Keratinocyte (primary cell): ENCODE measurements around the gene ZNF554. TPM values are rescaled to one million over a fixed set of nuclear protein-coding genes. Genes with fewer than 3 reads are reported as not detected.

Source experiments
- DNase-seq: peaks from one replicate; pipeline ENCODE4 v3.0.0-alpha.2; 2011; ENCODE audit warnings: low read depth, missing footprints, low spot score
- FAIRE-seq: peaks from 2 replicates; lab custom pipeline; 2011; peaks lifted over from hg19 to GRCh38; lab: Jason Lieb, UNC
- H2AFZ ChIP-seq: 2 replicates; pipeline ENCODE4 v1.6.0; 2012; ENCODE audit warnings: low read length, control low read depth, inconsistent platforms; ENCODE audit not compliant: control insufficient read depth
- H3K27ac ChIP-seq: 2 replicates; pipeline ENCODE4 v1.5.1; 2011; ENCODE audit warnings: low read length; ENCODE audit not compliant: control insufficient read depth, insufficient read depth
- H3K27me3 ChIP-seq: 3 replicates; pipeline ENCODE4 v1.6.0; 2011; ENCODE audit warnings: low read length; ENCODE audit not compliant: control insufficient read depth, insufficient read depth; ENCODE audit errors: extremely low read depth
- H3K36me3 ChIP-seq, 2 experiments: 2 replicates in 1 of 2; 3 replicates in 1 of 2; pipeline ENCODE4 v1.5.1; 2011; ENCODE audit warnings: low read length in 2 of 2, mild to moderate bottlenecking in 1 of 2; ENCODE audit not compliant: control insufficient read depth in 2 of 2, insufficient read depth in 2 of 2; ENCODE audit errors: extremely low read depth in 1 of 2
- H3K4me1 ChIP-seq: 3 replicates; pipeline ENCODE4 v1.5.1; 2011; ENCODE audit warnings: low read length; ENCODE audit not compliant: control insufficient read depth, insufficient read depth; ENCODE audit errors: extremely low read depth
- H3K4me2 ChIP-seq: 3 replicates; pipeline ENCODE4 v1.6.0; 2011; ENCODE audit warnings: low read depth, low read length; ENCODE audit not compliant: control insufficient read depth, insufficient read depth; ENCODE audit errors: extremely low read depth
- H3K4me3 ChIP-seq, 3 experiments: fragments of 200-600 bp in 1 of 3; sonication (generic) in 1 of 3; 2 replicates in 2 of 3; 3 replicates in 1 of 3; pipeline ENCODE4 v1.5.1; 2011 to 2016; ENCODE audit warnings: low read length in 3 of 3, mild to moderate bottlenecking in 3 of 3, control low read depth in 2 of 3, inconsistent platforms in 1 of 3, low read depth in 1 of 3, mixed read lengths in 1 of 3, mixed run types in 1 of 3, moderate library complexity in 1 of 3; ENCODE audit not compliant: control insufficient read depth in 2 of 3, insufficient read depth in 2 of 3; ENCODE audit errors: extremely low read depth in 1 of 3
- H3K79me2 ChIP-seq: 2 replicates; pipeline ENCODE4 v1.6.0; 2012; ENCODE audit warnings: low read length; ENCODE audit not compliant: control insufficient read depth, insufficient read depth
- H3K9ac ChIP-seq: 3 replicates; pipeline ENCODE4 v1.6.0; 2011; ENCODE audit warnings: low read length; ENCODE audit not compliant: control insufficient read depth, insufficient read depth; ENCODE audit errors: extremely low read depth
- H3K9me1 ChIP-seq: 3 replicates; pipeline ENCODE4 v1.6.0; 2011; ENCODE audit warnings: low read length; ENCODE audit not compliant: control insufficient read depth, insufficient read depth; ENCODE audit errors: extremely low read depth
- H3K9me3 ChIP-seq: 2 replicates; pipeline ENCODE4 v1.5.1; 2012; ENCODE audit warnings: low read depth, low read length; ENCODE audit not compliant: control insufficient read depth
- H4K20me1 ChIP-seq: 3 replicates; pipeline ENCODE4 v1.6.0; 2011; ENCODE audit warnings: low read length; ENCODE audit not compliant: control insufficient read depth, insufficient read depth; ENCODE audit errors: extremely low read depth
- EZH2 ChIP-seq: IDR thresholded peaks from one replicate; pipeline ENCODE4 v1.6.1; 2012; ENCODE audit warnings: inconsistent platforms, mild to moderate bottlenecking, low read length, moderate library complexity
- dilution Hi-C: fragments of 300-500 bp; cut with MboI; formaldehyde crosslinking; loops from one replicate; pipeline ENCODE4 v1.7.0; 2020; ENCODE audit warnings: low sequenced_read_pairs; ENCODE audit not compliant: extremely low pct_ligation_motif_present
- polyA plus RNA-seq, 5 experiments: library from polyadenylated mRNA; depleted of rRNA in 3 of 5; stranded (reverse) in 3 of 5; stranded (forward) in 1 of 5; unstranded in 1 of 5; fragments of >200 nt; gene quantifications; 1 replicate in 1 of 5; 2 replicates in 3 of 5; 3 replicates in 1 of 5; pipeline versions ENCODE4 v1.2.1 to v1.2.3, GENCODE V29; 2011 to 2012; ENCODE audit warnings: missing spikeins in 2 of 5, low read depth in 1 of 5, low replicate concordance in 1 of 5
- TF ChIP-seq, protein P1 (sequence below), 3 experiments: IDR thresholded peaks in 1 of 3; conservative IDR thresholded peaks in 1 of 3; optimal IDR thresholded peaks in 1 of 3; 2 replicates in 2 of 3; 3 replicates in 1 of 3; pipeline versions ENCODE3 to v1.5.1; 2011; ENCODE audit warnings: low read length in 3 of 3, mild to moderate bottlenecking in 3 of 3, moderate library complexity in 2 of 3, control low read depth in 1 of 3, inconsistent platforms in 1 of 3; ENCODE audit not compliant: insufficient read depth in 2 of 3; ENCODE audit errors: extremely low read depth in 1 of 3

ZNF554 gene
- polyA plus RNA-seq, 1 donor (not counting 4 experiments of a cell fraction or from before 2014, with no cell fraction given): 2.7 TPM

DNA sequence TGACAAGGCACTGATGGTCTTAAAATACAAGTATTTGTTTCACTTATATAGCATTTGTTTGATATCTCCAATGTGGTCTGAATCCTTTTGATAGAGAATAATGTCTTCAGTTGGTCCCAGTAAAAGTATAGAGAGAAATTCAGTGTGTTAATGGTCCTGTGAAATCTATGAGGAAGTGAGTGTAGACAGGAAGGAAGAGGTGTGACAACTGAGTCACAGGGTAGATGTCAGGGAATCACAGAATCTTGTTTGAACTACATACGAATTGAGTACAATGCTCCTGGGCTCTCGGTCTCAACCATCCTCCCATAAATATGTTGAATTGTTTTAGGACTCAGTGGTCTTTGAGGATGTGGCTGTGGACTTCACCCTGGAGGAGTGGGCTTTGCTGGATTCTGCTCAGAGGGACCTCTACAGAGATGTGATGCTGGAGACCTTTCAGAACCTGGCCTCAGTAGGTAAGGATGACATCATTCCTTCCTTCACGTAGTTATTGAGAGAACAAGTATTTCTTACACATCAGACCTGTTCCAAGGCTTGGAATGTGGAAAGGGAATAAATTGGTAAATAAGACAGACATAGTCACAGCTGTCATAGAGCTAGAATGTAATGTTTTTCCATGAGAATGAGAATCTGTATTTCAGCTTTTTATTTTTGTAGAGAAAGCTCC is 30.7 kb downstream of the ZNF554 start:
- peaks cover 18 to 30% of the 10 kb centered on the region in 2 experiments for H3K36me3 ChIP-seq
- H4K20me1 ChIP-seq: no peaks in the 10 kb centered on the region
- H3K79me2 ChIP-seq: peaks cover 9% of the 10 kb centered on the region
- DNase-seq: no peak
- no peaks in the 10 kb centered on the region for H3K4me1 ChIP-seq
- no peaks in the 10 kb centered on the region for H3K27me3 ChIP-seq
- no peak overlapping the region for H3K4me3 ChIP-seq
- peaks cover 27% of the 10 kb centered on the region for H3K9me3 ChIP-seq
- no peak overlapping the region for H3K9ac ChIP-seq
- no peak overlapping the region for H3K27ac ChIP-seq
- H3K9me1 ChIP-seq: no peaks in the 10 kb centered on the region
- no peak overlapping the region for H3K4me2 ChIP-seq
- peak; percentile 39 for FAIRE-seq
- dilution Hi-C loops: no loop called here
- no peak for TF ChIP-seq EZH2
- TF ChIP-seq, protein P1, sequence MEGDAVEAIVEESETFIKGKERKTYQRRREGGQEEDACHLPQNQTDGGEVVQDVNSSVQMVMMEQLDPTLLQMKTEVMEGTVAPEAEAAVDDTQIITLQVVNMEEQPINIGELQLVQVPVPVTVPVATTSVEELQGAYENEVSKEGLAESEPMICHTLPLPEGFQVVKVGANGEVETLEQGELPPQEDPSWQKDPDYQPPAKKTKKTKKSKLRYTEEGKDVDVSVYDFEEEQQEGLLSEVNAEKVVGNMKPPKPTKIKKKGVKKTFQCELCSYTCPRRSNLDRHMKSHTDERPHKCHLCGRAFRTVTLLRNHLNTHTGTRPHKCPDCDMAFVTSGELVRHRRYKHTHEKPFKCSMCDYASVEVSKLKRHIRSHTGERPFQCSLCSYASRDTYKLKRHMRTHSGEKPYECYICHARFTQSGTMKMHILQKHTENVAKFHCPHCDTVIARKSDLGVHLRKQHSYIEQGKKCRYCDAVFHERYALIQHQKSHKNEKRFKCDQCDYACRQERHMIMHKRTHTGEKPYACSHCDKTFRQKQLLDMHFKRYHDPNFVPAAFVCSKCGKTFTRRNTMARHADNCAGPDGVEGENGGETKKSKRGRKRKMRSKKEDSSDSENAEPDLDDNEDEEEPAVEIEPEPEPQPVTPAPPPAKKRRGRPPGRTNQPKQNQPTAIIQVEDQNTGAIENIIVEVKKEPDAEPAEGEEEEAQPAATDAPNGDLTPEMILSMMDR (optimal IDR thresholded peaks at IDR 0.05 in 1 of 3, IDR thresholded peaks at IDR 0.05 in 1 of 3, conservative IDR thresholded peaks at IDR 0.05 in 1 of 3; ENCODE audit: extremely low read depth in 1 of 3, insufficient read depth in 2 of 3, low read length in 3 of 3): no peak
- no peak overlapping the region for H2AFZ ChIP-seq

DNA sequence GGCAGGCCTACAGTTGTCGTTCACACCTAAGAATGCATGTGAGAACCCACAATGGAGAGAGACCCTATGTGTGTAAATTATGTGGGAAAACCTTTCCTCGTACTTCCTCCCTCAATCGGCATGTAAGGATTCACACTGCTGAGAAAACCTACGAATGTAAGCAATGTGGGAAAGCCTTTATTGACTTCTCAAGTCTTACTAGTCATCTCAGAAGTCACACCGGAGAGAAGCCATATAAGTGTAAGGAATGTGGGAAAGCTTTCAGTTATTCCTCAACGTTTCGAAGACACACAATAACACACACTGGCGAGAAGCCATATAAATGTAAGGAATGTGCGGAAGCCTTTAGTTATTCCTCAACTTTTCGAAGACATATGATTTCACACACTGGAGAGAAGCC is 32.9 kb downstream of the ZNF554 start:
- no peak for FAIRE-seq
- Histone ChIP-seq H3K4me1 (no peaks in the 10 kb centered on the region), H3K36me3 (peaks cover 16 to 26% of the 10 kb centered on the region in 2 experiments)

More for the DNA sequence above, 32.9 kb downstream of the ZNF554 start:
- H3K79me2 ChIP-seq: peaks cover 2% of the 10 kb centered on the region
- H3K9ac ChIP-seq: no peak overlapping the region
- dilution Hi-C loops: no loop called here
- TF ChIP-seq EZH2: no peak
- TF ChIP-seq, protein P1 (optimal IDR thresholded peaks at IDR 0.05 in 1 of 3, IDR thresholded peaks at IDR 0.05 in 1 of 3, conservative IDR thresholded peaks at IDR 0.05 in 1 of 3; ENCODE audit: extremely low read depth in 1 of 3, insufficient read depth in 2 of 3, low read length in 3 of 3): no peak
- H3K9me3 ChIP-seq: peaks cover 24% of the 10 kb centered on the region
- no peaks in the 10 kb centered on the region for H4K20me1 ChIP-seq
- H3K4me3 ChIP-seq: no peak overlapping the region
- no peaks in the 10 kb centered on the region for H3K27me3 ChIP-seq
- no peak for DNase-seq
- H3K9me1 ChIP-seq: no peaks in the 10 kb centered on the region
- no peak overlapping the region for H2AFZ ChIP-seq
- no peak overlapping the region for H3K4me2 ChIP-seq
- H3K27ac ChIP-seq: no peak overlapping the region
